KMS-11 (cell line): ENCODE data around the gene SPOPL.

Experiments
- H2AFZ ChIP-seq: fragments of 200-600 bp; sonication (generic); 2 replicates; pipeline ENCODE4 v1.6.1; 2016; ENCODE audit warnings: antibody characterized with exemption, mixed run types, low read depth
- H3K27ac ChIP-seq: fragments of 200-600 bp; sonication (generic); 2 replicates; pipeline ENCODE4 v1.6.1; 2016; ENCODE audit warnings: mild to moderate bottlenecking, mixed run types
- H3K27me3 ChIP-seq: fragments of 200-600 bp; sonication (generic); 2 replicates; pipeline ENCODE4 v1.6.1; 2017; ENCODE audit warnings: mild to moderate bottlenecking, low read depth, mixed run types, moderate library complexity; ENCODE audit not compliant: insufficient read depth
- H3K36me3 ChIP-seq: fragments of 200-600 bp; sonication (generic); 2 replicates; pipeline ENCODE4 v1.6.1; 2017; ENCODE audit warnings: mild to moderate bottlenecking, mixed run types; ENCODE audit not compliant: insufficient read depth
- H3K4me1 ChIP-seq: fragments of 200-600 bp; sonication (generic); 2 replicates; pipeline ENCODE4 v1.6.1; 2016; ENCODE audit warnings: mild to moderate bottlenecking, low read depth, mixed run types; ENCODE audit not compliant: poor library complexity, severe bottlenecking
- H3K4me2 ChIP-seq: fragments of 200-600 bp; sonication (generic); 2 replicates; pipeline ENCODE4 v1.7.0; 2016; ENCODE audit warnings: mild to moderate bottlenecking, mixed run types
- H3K4me3 ChIP-seq: fragments of 200-600 bp; sonication (generic); IDR thresholded peaks from 2 replicates; pipeline ENCODE4 v1.6.1; 2017; ENCODE audit warnings: low read depth, low read length, mixed read lengths; ENCODE audit not compliant: insufficient read depth
- H3K79me2 ChIP-seq: fragments of 200-600 bp; sonication (generic); 2 replicates; pipeline ENCODE4 v1.6.1; 2016; ENCODE audit warnings: low read depth, mixed run types; ENCODE audit not compliant: insufficient read depth
- H3K9ac ChIP-seq: fragments of 200-600 bp; sonication (generic); 2 replicates; pipeline ENCODE4 v1.6.1; 2016; ENCODE audit warnings: mild to moderate bottlenecking, mixed run types
- H4K20me1 ChIP-seq: fragments of 200-600 bp; sonication (generic); 2 replicates; pipeline ENCODE4 v1.6.1; 2016; ENCODE audit warnings: mild to moderate bottlenecking, mixed run types; ENCODE audit not compliant: insufficient read depth
- TF ChIP-seq, protein P1 (sequence below): fragments of 200-600 bp; sonication (generic); conservative IDR thresholded peaks from 2 replicates; pipeline ENCODE4 v1.6.1; 2017; ENCODE audit warnings: low read depth, mild to moderate bottlenecking, antibody characterized with exemption, low read length, moderate library complexity, mixed read lengths

SPOPL gene

GRCh38 chr2:138501425-138502254, at the start of gene SPOPL:
SPOPL (plus strand) TSS chr2:138501770; CDS start chr2:138550217, 48,447 bp downstream.
- no peaks in the 10 kb centered on the region for H3K36me3 ChIP-seq
- H3K27me3 ChIP-seq: no peaks in the 10 kb centered on the region
- peaks cover 25% of the 10 kb centered on the region for H3K4me1 ChIP-seq
- H3K27ac ChIP-seq: peak within 1 kb of the TSS; percentile 89
- H3K79me2 ChIP-seq: peaks cover 32% of the 10 kb centered on the region
- H4K20me1 ChIP-seq: no peaks in the 10 kb centered on the region
- H3K4me3 ChIP-seq: no peak within 1 kb of the TSS
- peak within 1 kb of the TSS; percentile 92 for H3K9ac ChIP-seq
- TF ChIP-seq, protein P1, sequence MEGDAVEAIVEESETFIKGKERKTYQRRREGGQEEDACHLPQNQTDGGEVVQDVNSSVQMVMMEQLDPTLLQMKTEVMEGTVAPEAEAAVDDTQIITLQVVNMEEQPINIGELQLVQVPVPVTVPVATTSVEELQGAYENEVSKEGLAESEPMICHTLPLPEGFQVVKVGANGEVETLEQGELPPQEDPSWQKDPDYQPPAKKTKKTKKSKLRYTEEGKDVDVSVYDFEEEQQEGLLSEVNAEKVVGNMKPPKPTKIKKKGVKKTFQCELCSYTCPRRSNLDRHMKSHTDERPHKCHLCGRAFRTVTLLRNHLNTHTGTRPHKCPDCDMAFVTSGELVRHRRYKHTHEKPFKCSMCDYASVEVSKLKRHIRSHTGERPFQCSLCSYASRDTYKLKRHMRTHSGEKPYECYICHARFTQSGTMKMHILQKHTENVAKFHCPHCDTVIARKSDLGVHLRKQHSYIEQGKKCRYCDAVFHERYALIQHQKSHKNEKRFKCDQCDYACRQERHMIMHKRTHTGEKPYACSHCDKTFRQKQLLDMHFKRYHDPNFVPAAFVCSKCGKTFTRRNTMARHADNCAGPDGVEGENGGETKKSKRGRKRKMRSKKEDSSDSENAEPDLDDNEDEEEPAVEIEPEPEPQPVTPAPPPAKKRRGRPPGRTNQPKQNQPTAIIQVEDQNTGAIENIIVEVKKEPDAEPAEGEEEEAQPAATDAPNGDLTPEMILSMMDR: no peak
- H2AFZ ChIP-seq: peak within 1 kb of the TSS; percentile 84
- peak within 1 kb of the TSS; percentile 89 for H3K4me2 ChIP-seq

DNA sequence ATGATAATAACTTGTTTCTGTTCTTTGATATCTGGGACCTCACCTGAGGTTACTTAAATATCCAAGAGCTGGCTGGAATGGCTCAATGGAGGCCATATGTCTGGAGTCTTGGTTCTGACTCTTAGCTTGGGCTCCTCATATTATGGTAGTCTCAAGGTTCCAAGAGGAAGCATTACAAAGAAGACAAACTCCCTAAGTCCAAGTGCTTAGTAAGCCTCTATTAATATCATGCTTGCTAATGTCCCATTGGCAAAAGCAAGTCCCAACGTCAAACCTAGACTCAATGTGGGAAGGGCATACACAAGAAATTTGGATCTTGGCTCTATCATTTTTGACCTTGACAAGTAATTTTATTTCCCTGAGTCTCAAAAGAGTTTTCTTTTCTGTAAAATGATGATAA, 49.2 kb upstream of the SPOPL start:
- TF ChIP-seq, protein P1: no peak
- Histone ChIP-seq H3K4me2 (no peak overlapping the region), H3K4me3 (no peak overlapping the region), H3K27ac (no peak overlapping the region), H4K20me1 (no peaks in the 10 kb centered on the region), H3K9ac (no peak overlapping the region), H2AFZ (no peak overlapping the region), H3K36me3 (no peaks in the 10 kb centered on the region), H3K4me1 (no peaks in the 10 kb centered on the region), H3K79me2 (no peaks in the 10 kb centered on the region), H3K27me3 (no peaks in the 10 kb centered on the region)

- no peaks in the 10 kb centered on the region for H3K79me2 ChIP-seq
- no peak overlapping the region for H2AFZ ChIP-seq
- no peak overlapping the region for H3K9ac ChIP-seq
- no peak overlapping the region for H3K4me2 ChIP-seq
- H3K27ac ChIP-seq: no peak overlapping the region
- no peaks in the 10 kb centered on the region for H4K20me1 ChIP-seq
- H3K27me3 ChIP-seq: no peaks in the 10 kb centered on the region
- no peaks in the 10 kb centered on the region for H3K36me3 ChIP-seq
- no peaks in the 10 kb centered on the region for H3K4me1 ChIP-seq
- TF ChIP-seq, protein P1: no peak
- no peak overlapping the region for H3K4me3 ChIP-seq
These were observed 47.8 kb upstream of the SPOPL start for GRCh38 chr2:138453815-138454214.

DNA sequence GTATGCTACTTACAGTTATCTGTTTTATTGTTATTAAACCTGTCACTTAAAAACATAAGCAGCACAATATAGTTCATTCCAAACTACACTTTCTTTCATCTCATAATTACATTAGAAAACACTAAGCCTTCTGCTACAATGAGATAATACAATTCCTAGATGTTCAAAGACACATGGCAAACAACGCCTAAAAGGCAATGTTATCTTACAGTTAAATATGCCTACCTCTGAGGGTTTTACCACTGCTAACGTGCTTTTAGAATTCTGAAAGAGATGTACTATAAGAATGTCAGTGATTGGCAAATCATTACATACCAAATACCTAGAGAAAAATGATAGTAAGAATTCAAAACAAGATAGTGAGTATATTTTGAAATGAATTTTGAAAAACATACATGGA, 46.8 kb upstream of the SPOPL start:
- H3K27ac ChIP-seq: no peak overlapping the region
- H3K79me2 ChIP-seq: no peaks in the 10 kb centered on the region

More for the DNA sequence above, 46.8 kb upstream of the SPOPL start:
- TF ChIP-seq, protein P1: no peak
- Histone ChIP-seq H3K4me3 (no peak overlapping the region), H3K36me3 (no peaks in the 10 kb centered on the region), H3K4me2 (no peak overlapping the region), H2AFZ (no peak overlapping the region), H3K9ac (no peak overlapping the region), H3K4me1 (no peaks in the 10 kb centered on the region), H4K20me1 (no peaks in the 10 kb centered on the region), H3K27me3 (no peaks in the 10 kb centered on the region)
